GM04503 (cell line): ENCODE results near the gene TREM1.
A peak's percentile ranks its signal among the peaks of the same experiment; 100 is the strongest.

Experiments used
- DNase-seq: peaks from one replicate; pipeline ENCODE4 v3.0.0-alpha.2; 2012; ENCODE audit warnings: low read depth

The TREM1 gene

GRCh38 chr6:41286544-41287346 lies at the start of gene TREM1:
Gene TREM1, minus strand, starts transcription at chr6:41286682. Its CDS starts 27 bp downstream, at chr6:41286655.
- DNase-seq, result peak; percentile 27

GRCh38 chr6:41335943-41336342 lies 49.5 kb upstream of the TREM1 start:
- DNase-seq, result no peak

GRCh38 chr6:41335296-41335695 lies 48.8 kb upstream of the TREM1 start, which contains the start of gene NCR2:
Gene NCR2, plus strand, starts transcription at chr6:41335608. Its CDS starts 269 bp downstream, at chr6:41335877.
- DNase-seq, result no peak

- DNase-seq, result no peak
Measured at GRCh38 chr6:41334482-41335040, 48.1 kb upstream of the TREM1 start.

GRCh38 chr6:41332842-41333736 lies 46.6 kb upstream of the TREM1 start:
- DNase-seq, result no peak

GRCh38 chr6:41332241-41332640 lies 45.8 kb upstream of the TREM1 start:
- DNase-seq, result no peak

- DNase-seq, result no peak
Measured at GRCh38 chr6:41331401-41332150, 45.1 kb upstream of the TREM1 start.

- DNase-seq, result no peak
Measured at GRCh38 chr6:41327177-41327576, 40.7 kb upstream of the TREM1 start.

- DNase-seq, result no peak
Measured at GRCh38 chr6:41326092-41326491, 39.6 kb upstream of the TREM1 start.

- DNase-seq, result no peak
Measured at GRCh38 chr6:41325446-41326066, 39.1 kb upstream of the TREM1 start.

GRCh38 chr6:41321183-41321582 lies 34.7 kb upstream of the TREM1 start:
- no peak for DNase-seq

- DNase-seq, result peak; percentile 6
Measured at GRCh38 chr6:41318654-41319565, 32.4 kb upstream of the TREM1 start.

GRCh38 chr6:41318261-41318653 lies 31.8 kb upstream of the TREM1 start:
- DNase-seq, result no peak

- DNase-seq, result no peak
Measured at GRCh38 chr6:41315943-41316620, 29.6 kb upstream of the TREM1 start.

- DNase-seq, result no peak
Measured at GRCh38 chr6:41315203-41315602, 28.7 kb upstream of the TREM1 start.

- DNase-seq, result no peak
Measured at GRCh38 chr6:41306187-41306854, 19.8 kb upstream of the TREM1 start.

GRCh38 chr6:41302638-41303037 lies 16.2 kb upstream of the TREM1 start:
- DNase-seq, result no peak

- DNase-seq, result no peak
Measured at GRCh38 chr6:41298785-41299502, 12.5 kb upstream of the TREM1 start.
